ENCODE results near the gene SURF4. TPM values are rescaled to one million over a fixed set of nuclear protein-coding genes. Genes with fewer than 3 reads are reported as not detected.
"Not testable (repeated sequence)": the region's sequence is repeated elsewhere in the genome, so short reads cannot be mapped to it uniquely, and the experiment has no call there.

Gene SURF4
- total RNA-seq, 1 donor from 2014 or later: 91.3 TPM

- no peak for ATAC-seq
- intact Hi-C loops (cut with DNase I): no loop called here
Measured at GRCh38 chr9:133342570-133342969, 33.3 kb downstream of the SURF4 start.

GRCh38 chr9:133342069-133342406, 33.8 kb downstream of the SURF4 start:
- intact Hi-C loops (cut with DNase I): no loop called here
- DNase-seq (ENCODE audit: low spot score) (no peak), ATAC-seq (no peak)

More at GRCh38 chr9:133342570-133342969, 33.3 kb downstream of the SURF4 start:
- DNase-seq (ENCODE audit: low spot score): no peak

GRCh38 chr9:133341369-133342068, 34.3 kb downstream of the SURF4 start:
- ATAC-seq: peak; percentile 66
- DNase-seq (ENCODE audit: low spot score): no peak

GRCh38 chr9:133340916-133341315, 34.9 kb downstream of the SURF4 start:
- intact Hi-C loops (cut with DNase I): no loop called here
- no peak for ATAC-seq

More at GRCh38 chr9:133341369-133342068, 34.3 kb downstream of the SURF4 start:
- intact Hi-C loops (cut with DNase I): no loop called here

GRCh38 chr9:133340256-133340655, 35.6 kb downstream of the SURF4 start:
- no peak for DNase-seq (ENCODE audit: low spot score)
- intact Hi-C loops (cut with DNase I): no loop called here
- no peak for ATAC-seq

More at GRCh38 chr9:133340916-133341315, 34.9 kb downstream of the SURF4 start:
- DNase-seq (ENCODE audit: low spot score): no peak

- DNase-seq (ENCODE audit: low spot score) (no peak), ATAC-seq (no peak)
- intact Hi-C loops (cut with DNase I): loop anchor here (10.0 kb wide), 1 partner anchor 155 kb away; no protein-coding TSS in a partner anchor
Measured at GRCh38 chr9:133339641-133340040, 36.2 kb downstream of the SURF4 start.

- peak; percentile 92 for DNase-seq (ENCODE audit: low spot score)
- ATAC-seq: peak; percentile 94
- intact Hi-C loops (cut with DNase I): loop anchor here (10.0 kb wide), 1 partner anchor 151 kb away; no protein-coding TSS in a partner anchor
Measured at GRCh38 chr9:133335924-133336811, 39.7 kb downstream of the SURF4 start, which contains the start of gene SURF6. TSS of gene SURF6 (minus strand) at chr9:133336188. CDS start at chr9:133336132, 56 bp downstream.

- ATAC-seq: not testable (repeated sequence)
- intact Hi-C loops (cut with DNase I): loop anchor here (10.0 kb wide), 1 partner anchor 150 kb away; no protein-coding TSS in a partner anchor
- peak; percentile 37 for DNase-seq (ENCODE audit: low spot score)
Measured at GRCh38 chr9:133334888-133335287, 41.0 kb downstream of the SURF4 start.

GRCh38 chr9:133334161-133334560, 41.7 kb downstream of the SURF4 start:
- DNase-seq (ENCODE audit: low spot score) (peak; percentile 48), ATAC-seq (no peak)
- intact Hi-C loops (cut with DNase I): loop anchor here (10.0 kb wide), 1 partner anchor 149 kb away; no protein-coding TSS in a partner anchor

- ATAC-seq (no peak), DNase-seq (ENCODE audit: low spot score) (peak; percentile 55)
- intact Hi-C loops (cut with DNase I): loop anchor here (10.0 kb wide), 1 partner anchor 149 kb away; no protein-coding TSS in a partner anchor
Measured at GRCh38 chr9:133333566-133333965, 42.3 kb downstream of the SURF4 start.

- ATAC-seq: no peak
Measured at GRCh38 chr9:133333011-133333410, 42.8 kb downstream of the SURF4 start.

GRCh38 chr9:133332381-133332730, 43.5 kb downstream of the SURF4 start:
- intact Hi-C loops (cut with DNase I): loop anchor here (10.0 kb wide), 1 partner anchor 148 kb away; no protein-coding TSS in a partner anchor
- DNase-seq (ENCODE audit: low spot score) (peak; percentile 40), ATAC-seq (no peak)

More at GRCh38 chr9:133333011-133333410, 42.8 kb downstream of the SURF4 start:
- intact Hi-C loops (cut with DNase I): loop anchor here (10.0 kb wide), 1 partner anchor 148 kb away; no protein-coding TSS in a partner anchor
- DNase-seq (ENCODE audit: low spot score): peak; percentile 32

GRCh38 chr9:133331641-133332380, 44.0 kb downstream of the SURF4 start:
- intact Hi-C loops (cut with DNase I): loop anchor here (10.0 kb wide), 1 partner anchor 147 kb away; no protein-coding TSS in a partner anchor
- DNase-seq (ENCODE audit: low spot score) (peak; percentile 54), ATAC-seq (no peak)

- intact Hi-C loops (cut with DNase I): loop anchor here (10.0 kb wide), 1 partner anchor 146 kb away; no protein-coding TSS in a partner anchor
- ATAC-seq (no peak), DNase-seq (ENCODE audit: low spot score) (no peak)
Measured at GRCh38 chr9:133331221-133331620, 44.6 kb downstream of the SURF4 start.

- intact Hi-C loops (cut with DNase I): loop anchor here (10.0 kb wide), 1 partner anchor 145 kb away; no protein-coding TSS in a partner anchor
- ATAC-seq: not testable (repeated sequence)
- peak; percentile 55 for DNase-seq (ENCODE audit: low spot score)
Measured at GRCh38 chr9:133329306-133330156, 46.3 kb downstream of the SURF4 start.

- intact Hi-C loops (cut with DNase I): no loop called here
- DNase-seq (ENCODE audit: low spot score): peak; percentile 37
- no peak for ATAC-seq
Measured at GRCh38 chr9:133327834-133328484, 47.9 kb downstream of the SURF4 start.

GRCh38 chr9:133327021-133327420, 48.8 kb downstream of the SURF4 start:
- DNase-seq (ENCODE audit: low spot score); intact Hi-C loops (cut with DNase I): not testable (repeated sequence)

More at GRCh38 chr9:133327021-133327420, 48.8 kb downstream of the SURF4 start:
- ATAC-seq: not testable (repeated sequence)
